Measurements from ENCODE around the gene ANKRD11. TPM values are rescaled to one million over a fixed set of nuclear protein-coding genes. Genes with fewer than 3 reads are reported as not detected.

Gene ANKRD11
- total and polyA plus RNA-seq, 7 donors: 30.6 to 161 (median 42.8) TPM

- Histone ChIP-seq H3K4me1 (peaks cover 0 to 62% (median 55%) of the 10 kb centered on the region in 4 donors), H3K4me3 (peak overlapping the region; percentile 69 to 98 (median 94)), H3K27ac (peak overlapping the region; percentile 95 to 100 (median 98)), H3K9me3 (no peaks in the 10 kb centered on the region), H3K27me3 (no peaks in the 10 kb centered on the region), H3K36me3 (no peaks in the 10 kb centered on the region)
- intact Hi-C loops (cut with DNase I): loop anchor here (5.0 kb wide), 1 partner anchor 157 kb away; no protein-coding TSS in a partner anchor
- 1% methylated on average over 71 of the region's 71 CpGs for WGBS, 2 donors
- TF ChIP-seq POLR2AphosphoS5 (IDR thresholded peaks at IDR 0.05) (peak; percentile 64 to 84 (median 80)), POLR2A (IDR thresholded peaks at IDR 0.05) (no peak), EP300 (IDR thresholded peaks at IDR 0.05) (no peak), CTCF (IDR thresholded peaks at IDR 0.05) (peak in 2 of 4 experiments; percentile 34 to 56)
- DNase-seq: peak; percentile 95
These were observed 1.1 kb downstream of the ANKRD11 start for GRCh38 chr16:89489040-89489897.

- no peak for DNase-seq
- Histone ChIP-seq H3K36me3 (no peaks in the 10 kb centered on the region), H3K4me1 (peaks cover 0 to 80% (median 74%) of the 10 kb centered on the region in 4 donors), H3K4me3 (no peak overlapping the region), H3K9me3 (no peaks in the 10 kb centered on the region), H3K27ac (no peak overlapping the region), H3K27me3 (no peaks in the 10 kb centered on the region)
- intact Hi-C loops (cut with DNase I): loop anchor here (5.0 kb wide), 1 partner anchor 153 kb away; no protein-coding TSS in a partner anchor
- TF ChIP-seq POLR2AphosphoS5 (IDR thresholded peaks at IDR 0.05) (no peak), EP300 (IDR thresholded peaks at IDR 0.05) (no peak), CTCF (IDR thresholded peaks at IDR 0.05) (no peak), POLR2A (IDR thresholded peaks at IDR 0.05) (no peak)
- 40 to 43% methylated on average over 4 of the region's 4 CpGs for WGBS, 2 donors
These were observed 4.6 kb downstream of the ANKRD11 start for GRCh38 chr16:89485701-89486246.

DNA sequence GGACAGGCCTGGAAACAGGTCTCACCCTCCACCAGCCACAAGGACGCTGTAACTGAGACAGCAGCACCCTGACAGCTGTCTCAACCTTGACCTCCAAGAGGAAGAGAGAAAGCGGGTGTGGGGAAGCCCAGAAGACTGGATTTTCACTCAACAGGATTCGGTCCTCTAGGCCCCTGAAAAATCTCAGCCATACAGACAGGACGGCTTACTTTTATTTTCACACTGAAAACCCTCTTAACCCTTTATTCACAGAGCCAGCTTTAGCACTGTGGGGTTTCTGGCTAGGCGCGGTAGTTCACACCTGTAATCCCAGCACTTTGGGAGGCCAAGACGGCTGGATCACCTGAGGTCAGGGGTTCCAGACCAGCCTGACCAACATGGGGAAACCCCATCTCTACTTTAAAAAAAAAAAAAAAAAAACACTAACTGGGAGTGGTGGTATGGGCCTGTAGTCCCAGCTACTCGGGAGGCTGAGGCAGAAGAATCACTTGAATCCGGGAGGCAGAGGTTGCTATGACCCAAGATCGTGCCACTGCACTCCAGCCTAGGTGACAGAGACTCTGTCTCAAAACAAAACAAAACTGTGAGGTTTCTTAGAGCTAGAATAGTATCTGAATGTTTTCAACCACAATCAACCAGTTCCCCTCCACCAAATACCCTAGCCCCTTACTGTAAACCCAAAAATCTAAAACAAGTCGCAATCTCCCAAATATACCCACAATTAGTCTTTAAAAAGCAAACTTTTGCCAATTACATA is 5.3 kb downstream of the ANKRD11 start:
- WGBS, 2 donors: 50 to 53% methylated on average over 11 of the region's 11 CpGs
- TF ChIP-seq POLR2A (IDR thresholded peaks at IDR 0.05) (no peak), EP300 (IDR thresholded peaks at IDR 0.05) (no peak), POLR2AphosphoS5 (IDR thresholded peaks at IDR 0.05) (no peak)
- no peak for DNase-seq
- intact Hi-C loops (cut with DNase I): loop anchor here (5.0 kb wide), 2 partner anchors 143 to 153 kb away; no protein-coding TSS in a partner anchor
- Histone ChIP-seq H3K27ac (peak overlapping the region in 1 of 4 donors; percentile 13), H3K27me3 (no peaks in the 10 kb centered on the region), H3K4me3 (no peak overlapping the region), H3K9me3 (no peaks in the 10 kb centered on the region), H3K4me1 (peaks cover 0 to 82% (median 75%) of the 10 kb centered on the region in 4 donors), H3K36me3 (no peaks in the 10 kb centered on the region)

DNA sequence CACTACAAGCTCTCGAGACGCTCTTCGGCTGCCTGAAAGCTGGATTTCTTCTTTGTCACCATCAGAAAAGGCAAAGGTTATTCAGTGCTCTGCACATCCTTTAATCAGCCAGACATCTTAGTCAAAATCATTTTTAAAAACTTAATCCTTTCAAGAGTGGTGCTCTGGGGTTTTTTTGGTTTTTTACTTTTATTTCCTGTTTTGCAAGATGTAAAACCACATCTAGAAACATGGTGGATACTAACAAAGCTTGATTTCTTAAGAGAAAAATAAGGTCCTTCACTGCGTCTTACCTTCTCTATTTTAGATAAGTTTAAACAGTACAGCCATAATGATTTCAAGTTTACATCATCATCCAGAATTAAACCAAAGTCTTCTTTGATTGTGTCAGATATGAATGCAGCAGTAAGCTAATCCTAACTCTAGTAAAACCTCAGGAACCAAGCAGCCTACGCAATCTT is 6.3 kb downstream of the ANKRD11 start:
- H3K4me1 ChIP-seq: peaks cover 0 to 85% (median 79%) of the 10 kb centered on the region in 4 donors
- H3K9me3 ChIP-seq: no peaks in the 10 kb centered on the region
- H3K4me3 ChIP-seq: no peak overlapping the region
- intact Hi-C loops (cut with DNase I): loop anchor here (5.0 kb wide), 1 partner anchor 142 kb away; no protein-coding TSS in a partner anchor
- WGBS, 2 donors: 59 to 84% methylated on average over 5 of the region's 5 CpGs
- no peak for TF ChIP-seq POLR2A (IDR thresholded peaks at IDR 0.05)
- no peak for TF ChIP-seq EP300 (IDR thresholded peaks at IDR 0.05)
- no peak for TF ChIP-seq POLR2AphosphoS5 (IDR thresholded peaks at IDR 0.05)
- TF ChIP-seq CTCF (IDR thresholded peaks at IDR 0.05): no peak
- no peaks in the 10 kb centered on the region for H3K36me3 ChIP-seq
- no peak for DNase-seq
- no peaks in the 10 kb centered on the region for H3K27me3 ChIP-seq
- H3K27ac ChIP-seq: peak overlapping the region in 1 of 4 donors; percentile 13
